ENCODE data around the gene CTBS.

DNA sequence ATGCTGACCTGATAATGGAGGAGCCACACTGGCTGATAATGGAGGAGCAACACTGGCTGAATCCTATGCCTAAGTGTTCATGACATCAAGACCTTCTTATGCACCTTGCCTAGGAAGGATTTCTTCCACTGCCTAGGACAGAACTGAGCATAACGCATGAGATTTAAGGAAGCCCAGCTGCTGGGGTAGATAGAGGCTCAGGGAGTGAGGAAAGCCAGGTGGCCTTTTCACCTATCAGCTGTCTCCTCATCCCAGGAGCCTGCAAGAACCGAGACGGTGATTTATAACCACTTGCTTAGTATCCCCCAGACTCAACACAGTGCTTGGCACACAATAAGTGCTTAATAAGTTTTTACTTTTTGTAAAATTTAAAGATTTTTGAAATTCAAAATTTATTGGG lies 7.4 kb upstream of the CTBS start:
- no peak for TF ChIP-seq EZH2 (optimal IDR thresholded peaks at IDR 0.05; ENCODE audit: low read depth, low read length)
- TF ChIP-seq, protein P1, sequence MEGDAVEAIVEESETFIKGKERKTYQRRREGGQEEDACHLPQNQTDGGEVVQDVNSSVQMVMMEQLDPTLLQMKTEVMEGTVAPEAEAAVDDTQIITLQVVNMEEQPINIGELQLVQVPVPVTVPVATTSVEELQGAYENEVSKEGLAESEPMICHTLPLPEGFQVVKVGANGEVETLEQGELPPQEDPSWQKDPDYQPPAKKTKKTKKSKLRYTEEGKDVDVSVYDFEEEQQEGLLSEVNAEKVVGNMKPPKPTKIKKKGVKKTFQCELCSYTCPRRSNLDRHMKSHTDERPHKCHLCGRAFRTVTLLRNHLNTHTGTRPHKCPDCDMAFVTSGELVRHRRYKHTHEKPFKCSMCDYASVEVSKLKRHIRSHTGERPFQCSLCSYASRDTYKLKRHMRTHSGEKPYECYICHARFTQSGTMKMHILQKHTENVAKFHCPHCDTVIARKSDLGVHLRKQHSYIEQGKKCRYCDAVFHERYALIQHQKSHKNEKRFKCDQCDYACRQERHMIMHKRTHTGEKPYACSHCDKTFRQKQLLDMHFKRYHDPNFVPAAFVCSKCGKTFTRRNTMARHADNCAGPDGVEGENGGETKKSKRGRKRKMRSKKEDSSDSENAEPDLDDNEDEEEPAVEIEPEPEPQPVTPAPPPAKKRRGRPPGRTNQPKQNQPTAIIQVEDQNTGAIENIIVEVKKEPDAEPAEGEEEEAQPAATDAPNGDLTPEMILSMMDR (IDR thresholded peaks at IDR 0.05; ENCODE audit: low read length): no peak
- TF ChIP-seq EZH2phosphoT487 (IDR thresholded peaks at IDR 0.05; ENCODE audit: low read length): no peak

Data from MM.1S (cell line).